Measurements from ENCODE around the gene LSM10.

GRCh38 chr1:36397083-36397377, 678 bp downstream of the LSM10 start:
- TF ChIP-seq CTCF (conservative IDR thresholded peaks at IDR 0.05): no peak
- TF ChIP-seq ZFX (IDR thresholded peaks at IDR 0.05): no peak
